NCI-H446 treated with DMSO at 0.1 percent for 48 hours (cell line): ENCODE measurements around the gene UBA5.

Experiments
- DNase-seq: peaks from one replicate; lab custom pipeline; 2025; lab: John Stamatoyannopoulos, UW

The UBA5 gene

DNA sequence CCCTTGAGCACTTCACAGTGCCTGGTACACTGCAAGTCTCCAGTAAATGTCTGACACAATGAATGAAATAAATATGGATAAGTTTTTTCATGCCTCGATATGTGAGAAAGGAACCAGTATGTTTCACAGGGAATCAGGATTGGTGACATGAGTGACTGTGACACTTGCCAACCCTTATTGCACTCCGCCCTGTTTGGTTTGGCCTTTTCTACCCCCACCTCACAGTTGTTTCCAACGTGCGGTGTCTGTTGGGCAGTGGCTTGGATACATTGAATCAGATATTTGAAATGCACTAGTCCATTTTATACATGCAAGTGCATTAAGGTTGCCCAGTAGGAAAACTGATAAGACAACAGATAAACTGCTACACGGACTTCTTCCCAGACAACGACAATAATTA lies 60.1 kb downstream of the UBA5 start:
- DNase-seq, result no peak

DNA sequence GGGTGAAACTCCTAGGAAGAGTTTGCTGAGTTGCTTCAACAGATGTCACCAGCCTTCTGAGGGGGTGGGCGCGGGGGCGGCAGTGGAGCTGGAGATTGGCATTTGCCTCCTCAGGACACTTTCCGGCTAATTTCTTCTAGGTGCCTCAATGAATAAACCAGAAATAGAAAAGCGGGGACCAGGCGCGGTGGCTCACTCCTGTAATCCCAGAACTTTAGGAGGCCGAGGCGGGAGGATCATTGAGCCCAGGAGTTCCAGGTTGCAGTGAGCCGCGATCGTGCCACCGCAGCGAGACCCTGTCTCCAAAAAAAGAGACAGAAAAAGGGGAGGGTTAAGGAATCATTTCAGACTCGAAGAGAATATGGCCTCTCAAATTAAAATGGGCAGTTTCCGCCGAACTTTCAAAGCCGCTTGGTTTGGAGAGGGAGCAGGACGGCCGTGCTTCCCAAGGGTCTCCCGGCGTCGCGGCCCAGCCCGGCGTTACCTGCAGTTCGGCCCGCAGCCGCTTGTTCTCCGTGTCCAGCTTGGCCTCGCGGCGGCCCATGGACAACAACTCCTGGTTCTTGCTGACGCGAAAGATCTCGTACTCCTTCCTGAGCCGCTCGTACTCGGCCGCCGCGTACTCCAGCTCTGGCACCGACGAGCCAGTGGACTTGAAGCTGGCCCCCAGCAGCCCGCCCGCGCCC lies 61.5 kb downstream of the UBA5 start:
- DNase-seq, result no peak

DNA sequence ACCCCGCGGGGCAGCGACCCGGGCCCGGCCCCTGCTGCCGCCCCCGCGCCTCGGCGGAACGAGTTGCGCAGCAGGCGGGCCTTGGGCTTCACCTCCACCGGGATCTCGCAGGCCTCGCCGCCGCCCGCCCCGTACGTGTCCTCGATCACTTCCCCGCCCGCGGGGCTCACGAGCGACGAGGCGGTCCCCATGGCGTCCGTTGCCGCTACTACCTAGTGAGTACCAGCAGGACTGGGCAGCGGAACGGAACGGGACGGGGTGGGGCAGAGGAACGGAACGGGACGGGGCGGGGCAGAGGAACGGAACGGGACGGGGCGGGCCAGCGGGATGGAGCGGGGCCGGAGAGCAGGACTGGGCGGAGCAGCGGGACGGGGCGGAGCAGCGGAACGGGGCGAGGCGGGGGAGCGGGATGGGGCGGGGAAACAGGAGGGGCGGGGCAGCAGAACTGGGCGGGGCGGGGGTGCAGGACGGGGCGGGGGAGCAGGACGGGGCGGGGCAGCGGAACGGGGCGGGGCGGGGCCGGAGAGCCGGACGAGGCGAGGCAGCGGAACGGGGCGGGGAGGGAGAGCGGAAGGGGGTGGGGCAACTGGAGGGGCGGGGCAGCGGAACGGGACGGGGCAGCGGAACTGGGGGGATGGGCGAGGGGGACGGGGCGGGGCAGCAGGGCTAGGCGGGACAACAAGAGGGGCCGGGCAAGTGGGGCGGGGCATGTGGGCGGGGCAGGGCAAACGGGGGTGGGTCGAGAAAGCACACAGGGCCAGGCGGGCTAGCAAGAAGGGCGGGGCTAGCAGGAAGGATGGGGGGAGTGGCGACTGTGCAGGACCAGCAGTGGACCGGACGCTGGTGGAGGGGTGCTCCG lies 62.3 kb downstream of the UBA5 start, which contains the start of gene NPHP3:
NPHP3 (minus strand) TSS at position 245 of the 859 bp plus-strand sequence; CDS start at position 191, 54 bp downstream.
- DNase-seq, result peak; percentile 91

- DNase-seq, result no peak
These were observed 63.2 kb downstream of the UBA5 start for GRCh38 chr3:132723024-132723950.

DNA sequence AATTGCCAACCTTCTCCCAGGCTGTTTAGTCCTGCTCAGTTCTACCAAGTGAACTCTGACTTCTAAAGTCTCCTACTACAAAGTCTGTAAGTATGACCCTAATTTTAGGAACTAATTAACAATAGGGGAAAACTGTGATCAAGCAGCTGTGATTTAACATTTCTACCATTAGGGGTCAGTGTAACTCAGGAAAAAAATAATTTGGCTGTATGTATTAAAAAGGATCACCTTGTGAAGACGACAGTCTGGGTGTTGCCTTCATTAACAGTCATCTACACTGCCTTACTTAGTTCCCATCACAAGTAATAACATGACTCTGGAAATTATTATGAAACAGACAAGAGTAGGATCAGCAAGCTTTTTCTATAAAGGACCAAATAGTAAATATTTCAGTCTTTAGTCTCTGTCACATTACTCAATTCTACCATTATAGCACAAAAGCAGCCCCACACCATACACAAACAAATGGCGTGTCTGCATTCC lies 66.3 kb downstream of the UBA5 start:
- DNase-seq, result peak; percentile 40
